GM12878 (cell line): ENCODE results near the gene HDAC5. TPM values are rescaled to one million over a fixed set of nuclear protein-coding genes. Genes with fewer than 3 reads are reported as not detected.

Experiments
- ATAC-seq: fragments of 200-7000 bp; cut with Tn5 transposase; 3 replicates; pipeline ENCODE4 v1.9.1; 2020; ENCODE audit warnings: mild to moderate bottlenecking, moderate library complexity
- BruUV-seq: library from RNA; stranded (reverse); fragments of 400-500 nt; replicated peaks from 2 replicates; lab custom pipeline; 2021; lab: Mats Ljungman, UMichigan
- CTCF ChIA-PET: fragments of 300-600 bp; sonication (Branson Sonifier 250); formaldehyde crosslinking; extraction: SDS; loops from one replicate; lab custom pipeline; 2021; ENCODE audit warnings: inconsistent platforms; lab: Yijun Ruan, JAX
- POLR2A ChIA-PET: fragments of 350-600 bp; formaldehyde crosslinking; extraction: SDS; loops from one replicate; lab custom pipeline; 2021; ENCODE audit warnings: inconsistent platforms; lab: Charles Lee
- RAD21 ChIA-PET: fragments of 300-600 bp; sonication (Branson Sonifier 250); formaldehyde crosslinking; loops from one replicate; lab custom pipeline; 2023; ENCODE audit warnings: antibody characterized with exemption; ENCODE audit not compliant: unreplicated experiment; lab: Charles Lee
- SMC1A ChIA-PET: fragments of 300-600 bp; sonication (Branson Sonifier 250); formaldehyde crosslinking; loops from one replicate; lab custom pipeline; 2023; ENCODE audit not compliant: unreplicated experiment, uncharacterized antibody; lab: Charles Lee
- DNase-seq: peaks from one replicate; pipeline ENCODE4 v3.0.0-alpha.2; 2011; ENCODE audit warnings: low read depth, low spot score
- FAIRE-seq: peaks from 3 replicates; lab custom pipeline; 2011; peaks lifted over from hg19 to GRCh38; lab: Jason Lieb, UNC
- H2AFZ ChIP-seq: 2 replicates; pipeline ENCODE4 v1.6.0; 2011; ENCODE audit warnings: low read depth, low read length, control low read depth; ENCODE audit not compliant: control insufficient read depth
- H3K27ac ChIP-seq: 2 replicates; pipeline ENCODE4 v1.5.1; 2011; ENCODE audit warnings: control low read depth; ENCODE audit not compliant: control insufficient read depth, insufficient read depth
- H3K27me3 ChIP-seq, 2 experiments: replicated peaks in 1 of 2; 2 replicates each; pipeline versions ENCODE4 v1.6.0 to v1.6.1; 2011; ENCODE audit warnings: low read length in 1 of 2; ENCODE audit not compliant: control insufficient read depth in 2 of 2, insufficient read depth in 2 of 2
- H3K36me3 ChIP-seq, 2 experiments: 2 replicates each; pipeline ENCODE4 v1.5.1; 2011; ENCODE audit warnings: low read length in 1 of 2; ENCODE audit not compliant: control insufficient read depth in 2 of 2, insufficient read depth in 2 of 2
- H3K4me1 ChIP-seq: 2 replicates; pipeline ENCODE4 v1.6.1; 2011; ENCODE audit warnings: mild to moderate bottlenecking, low read length, moderate library complexity, mixed read lengths; ENCODE audit not compliant: control insufficient read depth, insufficient read depth
- H3K4me2 ChIP-seq: 2 replicates; pipeline ENCODE4 v1.6.0; 2011; ENCODE audit warnings: control low read depth; ENCODE audit not compliant: control insufficient read depth, insufficient read depth
- H3K4me3 ChIP-seq: fragments of 200-600 bp; sonication (generic); 2 replicates; pipeline ENCODE4 v1.5.1; 2016
- H3K79me2 ChIP-seq: 2 replicates; pipeline ENCODE4 v1.6.0; 2011; ENCODE audit warnings: low read length; ENCODE audit not compliant: control insufficient read depth, insufficient read depth
- H3K9ac ChIP-seq: 2 replicates; pipeline ENCODE4 v1.8.0; 2011; ENCODE audit warnings: low read length, control low read depth, mixed read lengths; ENCODE audit not compliant: control insufficient read depth, insufficient read depth
- H3K9me3 ChIP-seq: replicated peaks from 3 replicates; pipeline ENCODE4 v1.5.1; 2011; ENCODE audit warnings: mild to moderate bottlenecking, low read length; ENCODE audit not compliant: control insufficient read depth, insufficient read depth
- H4K20me1 ChIP-seq: 2 replicates; pipeline ENCODE4 v1.6.0; 2011; ENCODE audit not compliant: control insufficient read depth, insufficient read depth
- CBX5 ChIP-seq: sonication (generic); IDR thresholded peaks from 2 replicates; pipeline ENCODE4 v1.6.1; 2016; ENCODE audit warnings: low read depth, moderate library complexity, mild to moderate bottlenecking, inconsistent platforms
- CEBPB ChIP-seq, 2 experiments: fragments of 150-350 bp in 1 of 2; IDR thresholded peaks; 2 replicates each; pipeline ENCODE4 v1.6.1; 2012 to 2014; ENCODE audit warnings: low read depth in 2 of 2, low read length in 2 of 2, borderline replicate concordance in 1 of 2, inconsistent platforms in 1 of 2
- CHD2 ChIP-seq: IDR thresholded peaks from 2 replicates; pipeline ENCODE4 v1.6.1; 2011; ENCODE audit warnings: low read depth, low read length, improper control_type of control experiment, borderline replicate concordance
- DPF2 ChIP-seq: fragments of 450-650 bp; IDR thresholded peaks from 2 replicates; pipeline ENCODE4 v1.6.1; 2017; ENCODE audit warnings: mild to moderate bottlenecking
- EP300 ChIP-seq, 2 experiments: fragments of 150-350 bp in 1 of 2; IDR thresholded peaks; 2 replicates each; pipeline ENCODE4 v1.6.1; 2011 to 2012; ENCODE audit warnings: low read depth in 2 of 2, low read length in 2 of 2, borderline replicate concordance in 1 of 2, improper control_type of control experiment in 1 of 2, inconsistent platforms in 1 of 2; ENCODE audit not compliant: control insufficient read depth in 1 of 2
- IRF4 ChIP-seq: IDR thresholded peaks from 2 replicates; pipeline ENCODE4 v1.6.1; 2011; ENCODE audit warnings: low read depth, low read length
- MTA2 ChIP-seq: fragments of 450-650 bp; IDR thresholded peaks from 2 replicates; pipeline ENCODE4 v1.6.1; 2016; ENCODE audit warnings: low read depth, mild to moderate bottlenecking, moderate library complexity
- MXI1 ChIP-seq: fragments of 150-350 bp; IDR thresholded peaks from 2 replicates; pipeline ENCODE4 v1.6.1; 2011; ENCODE audit warnings: low read depth, mild to moderate bottlenecking, inconsistent platforms, low read length, improper control_type of control experiment
- MYC ChIP-seq: IDR thresholded peaks from 2 replicates; pipeline ENCODE4 v1.6.1; 2011; ENCODE audit warnings: mild to moderate bottlenecking, low read length, moderate library complexity, inconsistent platforms; ENCODE audit not compliant: insufficient read depth, insufficient replicate concordance, insufficient read length, severe bottlenecking
- NFXL1 ChIP-seq: fragments of 450-650 bp; IDR thresholded peaks from 2 replicates; pipeline ENCODE4 v1.6.1; 2017; ENCODE audit warnings: antibody characterized with exemption, mild to moderate bottlenecking, borderline replicate concordance
- NR2F1 ChIP-seq: fragments of 450-650 bp; conservative IDR thresholded peaks from 2 replicates; pipeline ENCODE4 v1.6.1; 2017; ENCODE audit warnings: mild to moderate bottlenecking
- SRF ChIP-seq, 2 experiments: IDR thresholded peaks; 2 replicates each; pipeline ENCODE4 v1.6.1; 2011; ENCODE audit warnings: low read depth in 2 of 2, low read length in 2 of 2, mild to moderate bottlenecking in 1 of 2, moderate library complexity in 1 of 2
- SUPT20H ChIP-seq: IDR thresholded peaks from 2 replicates; pipeline ENCODE4 v1.6.1; 2011; ENCODE audit warnings: low read depth, mild to moderate bottlenecking, low read length, moderate library complexity, borderline replicate concordance; ENCODE audit not compliant: control insufficient read depth
- TCF7 ChIP-seq: IDR thresholded peaks from 2 replicates; pipeline ENCODE4 v1.6.1; 2014; ENCODE audit warnings: antibody characterized with exemption, borderline replicate concordance
- WGBS: methylation state at CpG from one replicate; pipeline ENCODE4 v1.1.6; 2016; ENCODE audit warnings: low lambda C conversion rate; ENCODE audit not compliant: insufficient replicate concordance, insufficient coverage; ENCODE audit errors: missing lambda C conversion rate; 5-methylcytosine and 5-hydroxymethylcytosine counted together
- in situ Hi-C: fragments of 300-500 bp; cut with MboI; formaldehyde crosslinking; loops from 9 replicates; pipeline ENCODE4 v1.14.3; 2018; ENCODE audit warnings: mixed read lengths
- intact Hi-C: fragments of 100-400 bp; cut with micrococcal nuclease; formaldehyde crosslinking; loops from one replicate; pipeline ENCODE4 v1.14.2; 2022; ENCODE audit not compliant: unreplicated experiment
- polyA plus RNA-seq, 11 experiments: library from polyadenylated mRNA; depleted of rRNA in 4 of 11; unstranded in 6 of 11; stranded (reverse) in 5 of 11; fragments of >200 nt; fragmentation: Nextera tagmentation in 4 of 11; fragmentation: Illumina TruSeq in 1 of 11; extraction: Ambion mirVana in 4 of 11; extraction: Trizol in 1 of 11; gene quantifications; 1 replicate in 1 of 11; 2 replicates in 10 of 11; pipeline versions ENCODE4 v1.2.1 to v1.2.3, GENCODE V29; 2011 to 2016; ENCODE audit warnings: inconsistent platforms in 2 of 11, missing spikeins in 2 of 11, low read depth in 1 of 11
- total RNA-seq, 4 experiments: library from RNA; depleted of rRNA in 3 of 4; stranded (reverse); fragments of >200 nt in 3 of 4; fragmentation: Illumina TruSeq in 1 of 4; extraction: Trizol in 1 of 4; gene quantifications; 2 replicates each; pipeline versions ENCODE4 v1.2.1 to v1.2.3, GENCODE V29; 2013 to 2021
- TF ChIP-seq, protein P1 (sequence below): IDR thresholded peaks from 2 replicates; pipeline ENCODE4 v1.6.1; 2011; ENCODE audit warnings: borderline replicate concordance, low read depth, mild to moderate bottlenecking, moderate library complexity, mixed read lengths, low read length; ENCODE audit not compliant: insufficient read depth; ENCODE audit errors: extremely low read length
- TF ChIP-seq, protein P2 (sequence below): IDR thresholded peaks from 2 replicates; pipeline ENCODE4 v1.6.1; 2012; ENCODE audit warnings: low read depth, low read length, improper control_type of control experiment
- TF ChIP-seq, protein P3 (sequence below): fragments of 450-650 bp; IDR thresholded peaks from 2 replicates; pipeline ENCODE4 v1.6.1; 2017; ENCODE audit warnings: mild to moderate bottlenecking

Gene HDAC5
- total and polyA plus RNA-seq, 10 of the 15 experiments (the other 5 are each of a cell fraction or from before 2014, with no cell fraction given), result 1.1 to 58.0 (median 27.3) TPM

DNA sequence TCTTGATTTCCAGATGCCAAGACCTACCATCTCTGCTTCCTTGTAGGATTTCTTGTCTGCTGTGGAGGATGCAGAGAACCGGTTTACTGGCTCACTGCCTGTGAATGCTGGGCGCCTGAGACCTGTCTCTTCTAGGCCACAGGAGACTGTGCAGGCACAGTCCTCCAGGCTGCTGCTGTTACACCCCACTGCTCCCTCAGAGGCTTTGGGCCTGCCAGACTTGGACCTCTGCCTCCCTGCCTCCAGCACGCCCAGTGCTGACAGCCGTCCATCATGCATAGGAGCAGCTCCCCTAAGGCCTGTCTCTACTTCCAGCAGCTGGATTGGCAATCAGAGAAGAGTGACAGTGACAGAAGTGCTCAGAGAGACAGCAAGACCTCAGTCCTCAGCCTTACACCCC, 24.4 kb upstream of the HDAC5 start:
- CTCF ChIA-PET, result interaction anchor here (0.6 to 3.8 kb wide), 3 partner anchors 21 to 316 kb away, joined by 3 to 11 read pairs (median 3); no protein-coding TSS in a partner anchor
- ATAC-seq (no peak), DNase-seq (no peak), FAIRE-seq (no peak)
- in situ Hi-C loops (no loop called here), intact Hi-C loops (no loop called here)
- RAD21 ChIA-PET, result interaction anchor here (0.7 kb wide), 1 partner anchor 118 kb away, joined by 3 read pairs; no protein-coding TSS in a partner anchor
- 85% methylated on average over 4 of the region's 4 CpGs for WGBS
- Histone ChIP-seq H3K79me2 (peaks cover 16% of the 10 kb centered on the region), H3K9me3 (no peaks in the 10 kb centered on the region), H3K36me3 (peaks cover 10 to 18% of the 10 kb centered on the region in 2 experiments), H3K4me3 (no peak overlapping the region), H3K4me2 (no peak overlapping the region), H3K4me1 (peaks cover 4% of the 10 kb centered on the region; the same call in 1 of the 2 replicates), H4K20me1 (no peaks in the 10 kb centered on the region), H3K27ac (no peak overlapping the region), H3K27me3 (no peaks in the 10 kb centered on the region), H3K9ac (no peak overlapping the region), H2AFZ (no peak overlapping the region)
- SMC1A ChIA-PET, result interaction anchor here (2.5 kb wide), 1 partner anchor 21 kb away, joined by 8 read pairs; no protein-coding TSS in a partner anchor
- no peak for TF ChIP-seq DPF2
- no peak for TF ChIP-seq NR2F1
- TF ChIP-seq, protein P1, sequence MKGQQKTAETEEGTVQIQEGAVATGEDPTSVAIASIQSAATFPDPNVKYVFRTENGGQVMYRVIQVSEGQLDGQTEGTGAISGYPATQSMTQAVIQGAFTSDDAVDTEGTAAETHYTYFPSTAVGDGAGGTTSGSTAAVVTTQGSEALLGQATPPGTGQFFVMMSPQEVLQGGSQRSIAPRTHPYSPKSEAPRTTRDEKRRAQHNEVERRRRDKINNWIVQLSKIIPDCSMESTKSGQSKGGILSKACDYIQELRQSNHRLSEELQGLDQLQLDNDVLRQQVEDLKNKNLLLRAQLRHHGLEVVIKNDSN, result no peak
- no peak for TF ChIP-seq NFXL1
- TF ChIP-seq SRF (IDR thresholded peaks at IDR 0.05; ENCODE audit: low read depth in 2 of 2, low read length in 2 of 2), result no peak
- no peak for TF ChIP-seq CEBPB (IDR thresholded peaks at IDR 0.05; ENCODE audit: borderline replicate concordance in 1 of 2, low read depth in 2 of 2, low read length in 2 of 2)
- no peak for TF ChIP-seq MXI1
- TF ChIP-seq, protein P2, sequence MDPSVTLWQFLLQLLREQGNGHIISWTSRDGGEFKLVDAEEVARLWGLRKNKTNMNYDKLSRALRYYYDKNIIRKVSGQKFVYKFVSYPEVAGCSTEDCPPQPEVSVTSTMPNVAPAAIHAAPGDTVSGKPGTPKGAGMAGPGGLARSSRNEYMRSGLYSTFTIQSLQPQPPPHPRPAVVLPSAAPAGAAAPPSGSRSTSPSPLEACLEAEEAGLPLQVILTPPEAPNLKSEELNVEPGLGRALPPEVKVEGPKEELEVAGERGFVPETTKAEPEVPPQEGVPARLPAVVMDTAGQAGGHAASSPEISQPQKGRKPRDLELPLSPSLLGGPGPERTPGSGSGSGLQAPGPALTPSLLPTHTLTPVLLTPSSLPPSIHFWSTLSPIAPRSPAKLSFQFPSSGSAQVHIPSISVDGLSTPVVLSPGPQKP, result no peak
- TF ChIP-seq CHD2, result no peak
- TF ChIP-seq IRF4, result no peak
- no peak for TF ChIP-seq CBX5
- no peak for TF ChIP-seq MYC
- TF ChIP-seq SUPT20H, result no peak
- no peak for TF ChIP-seq TCF7
- TF ChIP-seq, protein P3, sequence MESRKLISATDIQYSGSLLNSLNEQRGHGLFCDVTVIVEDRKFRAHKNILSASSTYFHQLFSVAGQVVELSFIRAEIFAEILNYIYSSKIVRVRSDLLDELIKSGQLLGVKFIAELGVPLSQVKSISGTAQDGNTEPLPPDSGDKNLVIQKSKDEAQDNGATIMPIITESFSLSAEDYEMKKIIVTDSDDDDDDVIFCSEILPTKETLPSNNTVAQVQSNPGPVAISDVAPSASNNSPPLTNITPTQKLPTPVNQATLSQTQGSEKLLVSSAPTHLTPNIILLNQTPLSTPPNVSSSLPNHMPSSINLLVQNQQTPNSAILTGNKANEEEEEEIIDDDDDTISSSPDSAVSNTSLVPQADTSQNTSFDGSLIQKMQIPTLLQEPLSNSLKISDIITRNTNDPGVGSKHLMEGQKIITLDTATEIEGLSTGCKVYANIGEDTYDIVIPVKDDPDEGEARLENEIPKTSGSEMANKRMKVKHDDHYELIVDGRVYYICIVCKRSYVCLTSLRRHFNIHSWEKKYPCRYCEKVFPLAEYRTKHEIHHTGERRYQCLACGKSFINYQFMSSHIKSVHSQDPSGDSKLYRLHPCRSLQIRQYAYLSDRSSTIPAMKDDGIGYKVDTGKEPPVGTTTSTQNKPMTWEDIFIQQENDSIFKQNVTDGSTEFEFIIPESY, result no peak
- no peak for TF ChIP-seq MTA2
- no peak for TF ChIP-seq EP300 (IDR thresholded peaks at IDR 0.05; ENCODE audit: borderline replicate concordance in 1 of 2, control insufficient read depth in 1 of 2, low read depth in 2 of 2, low read length in 2 of 2)
- POLR2A ChIA-PET, result interaction anchor here (0.6 to 0.7 kb wide), 2 partner anchors 16 to 686 kb away, joined by 3 read pairs; no protein-coding TSS in a partner anchor
- no TSS peak for BruUV-seq
